ENCODE data around the gene RNF144A. TPM values are rescaled to one million over a fixed set of nuclear protein-coding genes. Genes with fewer than 3 reads are reported as not detected.

RNF144A gene
- total RNA-seq, 6 donors from 2014 or later, result 9.9 to 20.7 (median 13.4) TPM

GRCh38 chr2:6977786-6978185 lies 60.6 kb downstream of the RNF144A start:
- DNase-seq (no peak), ATAC-seq (ENCODE audit: low FRiP score in 2 of 2) (no peak)
- H3K4me1 ChIP-seq, result peaks cover 12 to 26% (median 19%) of the 10 kb centered on the region in 4 donors
- H3K9me3 ChIP-seq, result no peaks in the 10 kb centered on the region
- WGBS, 2 donors, result 75 to 83% methylated on average over 4 of the region's 4 CpGs
- H3K4me3 ChIP-seq, result no peak overlapping the region
- TF ChIP-seq POLR2A (IDR thresholded peaks at IDR 0.05) (no peak), POLR2AphosphoS5 (IDR thresholded peaks at IDR 0.05) (no peak), CTCF (IDR thresholded peaks at IDR 0.05) (no peak), EP300 (IDR thresholded peaks at IDR 0.05) (no peak)
- H3K36me3 ChIP-seq, result no peaks in the 10 kb centered on the region
- peak overlapping the region in 3 of 4 donors; percentile 3 to 71 (median 62) for H3K27ac ChIP-seq
- no peaks in the 10 kb centered on the region for H3K27me3 ChIP-seq

DNA sequence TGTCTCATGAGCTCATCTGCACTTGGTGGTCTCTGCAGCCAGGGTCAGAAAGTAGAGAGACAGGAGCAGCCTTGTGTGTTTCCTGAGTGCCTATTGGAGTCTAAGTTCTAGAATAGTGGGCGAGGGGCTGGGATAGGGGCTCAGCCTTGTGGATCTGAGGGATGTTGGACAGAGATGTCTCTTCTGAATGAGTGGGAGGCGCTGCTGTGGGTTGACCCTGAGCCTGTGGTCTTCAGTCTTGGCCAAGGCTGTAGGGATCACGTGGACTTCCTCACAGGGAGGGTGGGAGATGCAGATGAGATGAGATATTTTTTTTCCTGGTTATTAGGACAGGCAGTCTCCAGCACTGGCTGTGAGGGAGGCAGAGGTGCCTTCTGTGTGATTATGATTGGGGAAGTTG lies 61.8 kb downstream of the RNF144A start:
- no peaks in the 10 kb centered on the region for H3K27me3 ChIP-seq

GRCh38 chr2:6982449-6982848 lies 65.2 kb downstream of the RNF144A start:
- peaks cover 22 to 37% (median 32%) of the 10 kb centered on the region in 4 donors for H3K4me1 ChIP-seq
- 50 to 55% methylated on average over 5 of the region's 5 CpGs for WGBS, 2 donors
- no peaks in the 10 kb centered on the region for H3K9me3 ChIP-seq
- H3K27me3 ChIP-seq, result no peaks in the 10 kb centered on the region
- no peak overlapping the region for H3K4me3 ChIP-seq
- no peak for TF ChIP-seq CTCF (IDR thresholded peaks at IDR 0.05)
- no peak for TF ChIP-seq POLR2A (IDR thresholded peaks at IDR 0.05)
- no peak for TF ChIP-seq EP300 (IDR thresholded peaks at IDR 0.05)
- TF ChIP-seq POLR2AphosphoS5 (IDR thresholded peaks at IDR 0.05), result no peak
- DNase-seq, result no peak
- H3K36me3 ChIP-seq, result no peaks in the 10 kb centered on the region
- peak overlapping the region in 1 of 4 donors; percentile 52 for H3K27ac ChIP-seq
- no peak for ATAC-seq (ENCODE audit: low FRiP score in 2 of 2)

More for the DNA sequence above, 61.8 kb downstream of the RNF144A start:
- Histone ChIP-seq H3K4me1 (peaks cover 15 to 36% (median 26%) of the 10 kb centered on the region in 4 donors), H3K36me3 (no peaks in the 10 kb centered on the region), H3K9me3 (no peaks in the 10 kb centered on the region), H3K4me3 (no peak overlapping the region), H3K27ac (no peak overlapping the region)
- no peak for ATAC-seq (ENCODE audit: low FRiP score in 2 of 2)
- TF ChIP-seq POLR2A (IDR thresholded peaks at IDR 0.05) (no peak), EP300 (IDR thresholded peaks at IDR 0.05) (no peak), POLR2AphosphoS5 (IDR thresholded peaks at IDR 0.05) (no peak), CTCF (IDR thresholded peaks at IDR 0.05) (no peak)
- 89 to 100% methylated on average over 3 of the region's 3 CpGs for WGBS, 2 donors
- no peak for DNase-seq

DNA sequence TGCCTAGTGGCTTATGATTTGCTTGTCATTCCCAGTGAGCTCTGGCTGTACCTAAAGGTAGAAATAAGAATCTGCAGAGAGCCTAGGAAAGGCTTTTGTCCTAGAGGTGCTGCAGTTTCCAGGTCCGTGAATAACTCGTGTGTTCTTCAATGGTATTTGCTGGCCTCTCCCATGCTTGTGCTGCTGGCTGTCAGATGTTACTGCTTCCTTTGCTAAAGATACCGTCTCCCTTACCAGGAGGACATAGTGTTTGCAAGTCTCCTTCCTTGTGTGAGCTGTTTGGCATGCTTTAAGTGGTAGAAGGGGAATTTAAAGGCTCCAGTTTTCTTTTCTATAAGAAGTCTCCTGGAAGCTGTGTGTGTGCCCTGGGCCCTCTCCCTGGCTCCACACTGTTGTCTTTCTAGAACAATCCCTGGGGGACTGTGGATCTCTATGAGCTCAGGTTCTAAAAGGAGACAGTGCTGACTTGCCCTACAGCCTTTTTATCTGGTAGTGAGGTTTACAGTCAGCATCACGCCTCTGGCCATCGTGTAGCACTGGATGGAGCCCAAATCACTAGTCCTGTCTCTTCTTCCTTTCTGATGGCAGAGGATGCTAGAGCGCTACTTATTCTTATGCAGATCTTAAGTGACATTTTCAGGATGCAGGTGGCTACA lies 65.8 kb downstream of the RNF144A start:
- no peaks in the 10 kb centered on the region for H3K36me3 ChIP-seq
- H3K9me3 ChIP-seq, result no peaks in the 10 kb centered on the region
- H3K27me3 ChIP-seq, result no peaks in the 10 kb centered on the region
- DNase-seq (no peak), ATAC-seq (ENCODE audit: low FRiP score in 2 of 2) (no peak)
- H3K4me3 ChIP-seq, result no peak overlapping the region
- peak overlapping the region in 1 of 4 donors; percentile 52 for H3K27ac ChIP-seq
- peaks cover 22 to 31% (median 30%) of the 10 kb centered on the region in 4 donors for H3K4me1 ChIP-seq
- TF ChIP-seq EP300 (IDR thresholded peaks at IDR 0.05) (no peak), POLR2AphosphoS5 (IDR thresholded peaks at IDR 0.05) (no peak), CTCF (IDR thresholded peaks at IDR 0.05) (no peak), POLR2A (IDR thresholded peaks at IDR 0.05) (no peak)
- WGBS, 2 donors, result 53 to 61% methylated on average over 6 of the region's 6 CpGs
